Sigmoid colon (tissue), 4 donors: Measurements from ENCODE around the gene CSTF3.

Source experiments
- EP300 ChIP-seq, 4 donors: sonication (generic); formaldehyde crosslinking; IDR thresholded peaks; one replicate each; pipeline ENCODE4 v1.6.1; 2017; ENCODE audit warnings: antibody characterized with exemption in 4 of 4
- POLR2A ChIP-seq, 2 donors: fragments of 450-650 bp; IDR thresholded peaks; one replicate each; pipeline ENCODE4 v1.6.1; 2016; ENCODE audit warnings: antibody characterized with exemption in 2 of 2, mild to moderate bottlenecking in 2 of 2, moderate library complexity in 2 of 2
- TF ChIP-seq, protein P1 (sequence below), 4 experiments: fragments of 450-650 bp in 3 of 4; fragments of 200-600 bp in 1 of 4; IDR thresholded peaks; one replicate each; pipeline ENCODE4 v1.5.1; 2016 to 2019; ENCODE audit warnings: antibody characterized with exemption in 4 of 4, mild to moderate bottlenecking in 3 of 4, moderate library complexity in 2 of 4

DNA sequence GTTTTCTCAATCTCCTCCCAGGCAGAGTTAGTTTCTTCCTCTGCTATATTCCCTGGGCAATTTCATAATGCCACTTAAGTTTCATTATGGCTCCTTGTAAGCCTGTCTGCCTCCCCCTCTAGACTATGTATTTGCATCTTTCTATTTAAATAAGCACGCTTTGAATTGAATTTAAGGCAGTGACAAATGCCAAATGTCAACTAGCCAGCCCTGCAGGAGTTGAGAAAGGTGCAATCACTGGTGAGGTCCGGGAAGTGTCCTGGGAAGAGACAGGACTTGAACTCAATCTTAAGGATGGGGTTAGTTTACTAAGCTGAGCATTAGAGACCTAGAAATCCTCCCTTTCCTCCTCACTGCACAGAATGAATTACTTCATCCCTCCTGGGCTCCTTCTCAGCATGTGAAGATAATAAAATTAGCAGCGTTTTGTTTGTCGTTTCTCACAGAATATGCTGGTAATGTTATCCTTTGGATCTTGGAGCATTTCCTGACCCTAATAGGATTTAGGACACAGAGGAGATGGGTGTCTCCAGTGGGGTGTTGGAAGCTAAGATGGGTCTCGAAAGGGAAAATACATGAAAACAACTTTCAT lies 120.3 kb downstream of the CSTF3 start:
- TF ChIP-seq, protein P1, sequence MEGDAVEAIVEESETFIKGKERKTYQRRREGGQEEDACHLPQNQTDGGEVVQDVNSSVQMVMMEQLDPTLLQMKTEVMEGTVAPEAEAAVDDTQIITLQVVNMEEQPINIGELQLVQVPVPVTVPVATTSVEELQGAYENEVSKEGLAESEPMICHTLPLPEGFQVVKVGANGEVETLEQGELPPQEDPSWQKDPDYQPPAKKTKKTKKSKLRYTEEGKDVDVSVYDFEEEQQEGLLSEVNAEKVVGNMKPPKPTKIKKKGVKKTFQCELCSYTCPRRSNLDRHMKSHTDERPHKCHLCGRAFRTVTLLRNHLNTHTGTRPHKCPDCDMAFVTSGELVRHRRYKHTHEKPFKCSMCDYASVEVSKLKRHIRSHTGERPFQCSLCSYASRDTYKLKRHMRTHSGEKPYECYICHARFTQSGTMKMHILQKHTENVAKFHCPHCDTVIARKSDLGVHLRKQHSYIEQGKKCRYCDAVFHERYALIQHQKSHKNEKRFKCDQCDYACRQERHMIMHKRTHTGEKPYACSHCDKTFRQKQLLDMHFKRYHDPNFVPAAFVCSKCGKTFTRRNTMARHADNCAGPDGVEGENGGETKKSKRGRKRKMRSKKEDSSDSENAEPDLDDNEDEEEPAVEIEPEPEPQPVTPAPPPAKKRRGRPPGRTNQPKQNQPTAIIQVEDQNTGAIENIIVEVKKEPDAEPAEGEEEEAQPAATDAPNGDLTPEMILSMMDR (IDR thresholded peaks at IDR 0.05): no peak
- TF ChIP-seq EP300 (IDR thresholded peaks at IDR 0.05) (no peak), POLR2A (IDR thresholded peaks at IDR 0.05) (no peak)
